Common myeloid progenitor, CD34-positive (primary cell): Measurements from ENCODE around the gene SPAG16.

Source experiments
- CTCF ChIA-PET: fragments of 350-600 bp; sonication (Branson Sonifier 250); formaldehyde crosslinking; loops from one replicate; lab custom pipeline; 2021; ENCODE audit warnings: antibody characterized with exemption; lab: Charles Lee
- POLR2A ChIA-PET: fragments of 350-600 bp; sonication (Branson Sonifier 250); formaldehyde crosslinking; loops from one replicate; lab custom pipeline; 2021; ENCODE audit warnings: antibody characterized with exemption; lab: Charles Lee
- DNase-seq, 3 donors: peaks; one replicate each; pipeline versions ENCODE4 v3.0.0 to v3.0.0-alpha.2; 2013
- H3K27ac ChIP-seq, 2 experiments: 1 replicate in 1 of 2; 2 replicates in 1 of 2; pipeline ENCODE4 v1.7.0; 2013; ENCODE audit warnings: inconsistent platforms in 2 of 2, low read length in 2 of 2, mild to moderate bottlenecking in 2 of 2, low read depth in 1 of 2, moderate library complexity in 1 of 2; ENCODE audit not compliant: severe bottlenecking in 2 of 2, insufficient read depth in 1 of 2, poor library complexity in 1 of 2
- H3K27me3 ChIP-seq, 5 experiments: replicated peaks in 2 of 5; 1 replicate in 3 of 5; 2 replicates in 2 of 5; pipeline versions ENCODE4 v1.6.1 to v1.7.0; 2013; ENCODE audit warnings: low read length in 4 of 5, mild to moderate bottlenecking in 2 of 5, moderate library complexity in 2 of 5, inconsistent platforms in 1 of 5; ENCODE audit not compliant: insufficient read depth in 5 of 5, control insufficient read depth in 4 of 5
- H3K36me3 ChIP-seq, 4 experiments: 1 replicate in 2 of 4; 2 replicates in 2 of 4; pipeline versions ENCODE4 v1.6.1 to v1.7.0; 2013; ENCODE audit warnings: low read length in 3 of 4, control low read depth in 1 of 4, mild to moderate bottlenecking in 1 of 4; ENCODE audit not compliant: control insufficient read depth in 4 of 4, insufficient read depth in 4 of 4
- H3K4me1 ChIP-seq, 4 experiments: 1 replicate in 3 of 4; 2 replicates in 1 of 4; pipeline versions ENCODE4 v1.6.1 to v1.7.1; 2013; ENCODE audit warnings: low read length in 3 of 4, mild to moderate bottlenecking in 3 of 4, control low read depth in 1 of 4, inconsistent platforms in 1 of 4, moderate library complexity in 1 of 4; ENCODE audit not compliant: control insufficient read depth in 4 of 4, insufficient read depth in 4 of 4; ENCODE audit errors: control extremely low read depth in 1 of 4
- H3K4me3 ChIP-seq, 7 experiments: 1 replicate in 4 of 7; 2 replicates in 3 of 7; pipeline versions ENCODE4 v1.5.1 to v1.7.0; 2013; ENCODE audit warnings: mild to moderate bottlenecking in 7 of 7, low read length in 6 of 7, moderate library complexity in 6 of 7, inconsistent platforms in 2 of 7, low read depth in 2 of 7, control low read depth in 1 of 7; ENCODE audit not compliant: insufficient read depth in 4 of 7, control insufficient read depth in 1 of 7; ENCODE audit errors: extremely low read depth in 1 of 7
- H3K9me3 ChIP-seq, 5 experiments: 1 replicate in 4 of 5; 2 replicates in 1 of 5; pipeline versions ENCODE4 v1.6.1 to v1.7.1; 2013; ENCODE audit warnings: low read length in 4 of 5, mild to moderate bottlenecking in 2 of 5, inconsistent platforms in 1 of 5, low read depth in 1 of 5, moderate library complexity in 1 of 5; ENCODE audit not compliant: control insufficient read depth in 4 of 5, insufficient read depth in 2 of 5; ENCODE audit errors: control extremely low read depth in 1 of 5
- WGBS: methylation state at CpG from one replicate; pipeline ENCODE4 v1.1.5; 2013; ENCODE audit not compliant: insufficient coverage; 5-methylcytosine and 5-hydroxymethylcytosine counted together

The SPAG16 gene

DNA sequence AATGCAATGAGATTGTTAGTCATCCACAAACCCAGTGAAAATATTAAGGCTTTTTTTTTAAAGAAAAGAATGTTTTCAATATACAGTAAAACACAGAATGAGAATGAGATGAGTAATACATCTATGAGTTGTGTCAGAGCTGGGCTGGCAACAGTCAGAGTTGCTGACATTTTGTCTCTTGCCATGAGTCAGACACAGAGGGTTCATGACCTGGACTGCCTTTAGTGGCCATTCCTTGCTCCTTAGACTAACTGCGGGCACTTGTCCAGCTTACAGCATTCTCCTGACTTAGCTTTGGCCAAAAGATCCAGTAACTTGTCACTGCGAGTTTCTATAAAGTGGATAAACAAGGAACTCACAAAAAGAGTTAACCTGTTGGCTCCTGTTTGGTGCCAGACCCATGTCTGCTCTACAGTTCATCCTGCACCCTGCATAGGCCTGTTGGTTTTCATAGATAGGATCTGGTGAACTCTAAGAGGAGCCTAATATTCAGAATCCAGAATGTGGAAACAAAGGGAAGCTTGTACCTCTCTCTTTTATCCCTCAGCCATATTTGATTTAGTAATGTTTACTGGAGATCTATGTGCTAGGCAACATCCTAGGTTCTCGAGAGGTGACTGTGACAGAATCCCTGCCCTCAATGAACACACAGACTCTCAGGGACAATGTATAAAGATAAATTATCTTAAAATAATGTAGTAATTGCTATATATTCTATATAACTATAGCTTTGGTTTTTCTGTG is 735.1 kb downstream of the SPAG16 start:
- H3K27ac ChIP-seq: no peak overlapping the region
- WGBS: 100% methylated on average over 2 of the region's 3 CpGs
- ChIA-PET POLR2A (no interaction called here), CTCF (no interaction called here)
- no peaks in the 10 kb centered on the region for H3K36me3 ChIP-seq
- no peak for DNase-seq
- H3K4me1 ChIP-seq: no peaks in the 10 kb centered on the region
- H3K9me3 ChIP-seq: no peaks in the 10 kb centered on the region
- H3K4me3 ChIP-seq: no peak overlapping the region
- H3K27me3 ChIP-seq: no peaks in the 10 kb centered on the region

GRCh38 chr2:214019973-214020345 is 735.7 kb downstream of the SPAG16 start:
- WGBS: no CpG with 5 or more reads among the region's 4 CpGs
- POLR2A ChIA-PET: no interaction called here

GRCh38 chr2:214029190-214029589 is 744.9 kb downstream of the SPAG16 start:
- no peaks in the 10 kb centered on the region for H3K36me3 ChIP-seq
- H3K27me3 ChIP-seq: no peaks in the 10 kb centered on the region
- H3K27ac ChIP-seq: no peak overlapping the region
- H3K4me1 ChIP-seq: peaks cover 0 to 8% (median 0%) of the 10 kb centered on the region in 4 experiments
- POLR2A ChIA-PET: no interaction called here
- no peak for DNase-seq
- WGBS: 100% methylated on average over 1 of the region's 2 CpGs
- H3K4me3 ChIP-seq: no peak overlapping the region
- CTCF ChIA-PET: no interaction called here
- H3K9me3 ChIP-seq: no peaks in the 10 kb centered on the region

More at GRCh38 chr2:214019973-214020345, 735.7 kb downstream of the SPAG16 start:
- no peak for DNase-seq
- no peak overlapping the region for H3K27ac ChIP-seq
- no peaks in the 10 kb centered on the region for H3K36me3 ChIP-seq
- H3K27me3 ChIP-seq: no peaks in the 10 kb centered on the region
- no peak overlapping the region for H3K4me3 ChIP-seq
- CTCF ChIA-PET: no interaction called here
- no peaks in the 10 kb centered on the region for H3K4me1 ChIP-seq
- H3K9me3 ChIP-seq: no peaks in the 10 kb centered on the region

GRCh38 chr2:214031566-214031965 is 747.3 kb downstream of the SPAG16 start:
- DNase-seq: peak in 2 of 3 donors; percentile 68 to 74
- WGBS: 0% methylated on average over 1 of the region's 1 CpG

DNA sequence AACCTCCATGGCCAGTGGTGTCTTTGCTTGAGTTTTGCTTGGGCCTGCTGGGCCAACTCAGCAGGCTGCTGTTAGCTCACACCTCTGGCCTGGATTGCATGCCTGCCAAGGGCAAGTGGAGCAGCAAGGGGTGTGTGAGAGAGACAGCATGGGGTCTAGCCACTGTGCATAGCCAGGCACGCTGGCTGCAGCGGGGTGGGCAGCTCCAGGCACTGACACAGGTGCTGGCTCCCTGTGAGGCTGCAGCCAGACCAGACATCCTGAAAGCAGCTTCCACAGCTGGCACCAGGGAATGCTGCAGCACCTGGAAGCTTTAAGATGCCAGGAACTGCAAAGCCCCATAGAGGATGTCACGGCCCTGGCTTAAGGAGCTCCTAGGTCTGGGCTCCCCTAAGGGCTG is 750.2 kb downstream of the SPAG16 start:
- DNase-seq: no peak
- WGBS: 96% methylated on average over 3 of the region's 3 CpGs

More at GRCh38 chr2:214031566-214031965, 747.3 kb downstream of the SPAG16 start:
- H3K9me3 ChIP-seq: peaks cover 0 to 4% (median 0%) of the 10 kb centered on the region in 5 experiments
- H3K4me1 ChIP-seq: peaks cover 0 to 8% (median 0%) of the 10 kb centered on the region in 4 experiments
- ChIA-PET CTCF (no interaction called here), POLR2A (no interaction called here)
- H3K4me3 ChIP-seq: no peak overlapping the region
- H3K36me3 ChIP-seq: no peaks in the 10 kb centered on the region
- no peaks in the 10 kb centered on the region for H3K27me3 ChIP-seq
- H3K27ac ChIP-seq: no peak overlapping the region

GRCh38 chr2:214035091-214035852 is 751.0 kb downstream of the SPAG16 start:
- H3K27me3 ChIP-seq: no peaks in the 10 kb centered on the region
- no peaks in the 10 kb centered on the region for H3K36me3 ChIP-seq
- WGBS: 96% methylated on average over 8 of the region's 8 CpGs
- H3K27ac ChIP-seq: no peak overlapping the region
- H3K4me3 ChIP-seq: no peak overlapping the region
- H3K9me3 ChIP-seq: peaks cover 0 to 8% (median 1%) of the 10 kb centered on the region in 5 experiments
- H3K4me1 ChIP-seq: peaks cover 0 to 8% (median 0%) of the 10 kb centered on the region in 4 experiments
- peak in 1 of 3 donors; percentile 3 for DNase-seq
- ChIA-PET CTCF (no interaction called here), POLR2A (no interaction called here)

More for the DNA sequence above, 750.2 kb downstream of the SPAG16 start:
- CTCF ChIA-PET: no interaction called here
- no peaks in the 10 kb centered on the region for H3K27me3 ChIP-seq
- POLR2A ChIA-PET: no interaction called here
- no peaks in the 10 kb centered on the region for H3K36me3 ChIP-seq
- peaks cover 0 to 8% (median 0%) of the 10 kb centered on the region in 4 experiments for H3K4me1 ChIP-seq
- no peak overlapping the region for H3K4me3 ChIP-seq
- H3K27ac ChIP-seq: no peak overlapping the region
- H3K9me3 ChIP-seq: peaks cover 0 to 4% (median under 1%) of the 10 kb centered on the region in 5 experiments

- DNase-seq: no peak
- H3K4me3 ChIP-seq: no peak overlapping the region
- no peak overlapping the region for H3K27ac ChIP-seq
- POLR2A ChIA-PET: no interaction called here
- no peaks in the 10 kb centered on the region for H3K27me3 ChIP-seq
- WGBS: no CpG with 5 or more reads among the region's 2 CpGs
- CTCF ChIA-PET: no interaction called here
- H3K9me3 ChIP-seq: peaks cover 0 to 8% (median 1%) of the 10 kb centered on the region in 5 experiments
- no peaks in the 10 kb centered on the region for H3K36me3 ChIP-seq
- H3K4me1 ChIP-seq: peaks cover 0 to 8% (median 0%) of the 10 kb centered on the region in 4 experiments
Measured at GRCh38 chr2:214035921-214036320, 751.7 kb downstream of the SPAG16 start.
